T follicular helper cell (primary cell): ENCODE data around the gene CTSA.
"Not testable (repeated sequence)": the region's sequence is repeated elsewhere in the genome, so short reads cannot be mapped to it uniquely, and the experiment has no call there.

ENCODE experiments used
- DNase-seq: peaks from one replicate; pipeline ENCODE4 v3.0.0-alpha.2; 2020; ENCODE audit warnings: low read depth

The CTSA gene

DNA sequence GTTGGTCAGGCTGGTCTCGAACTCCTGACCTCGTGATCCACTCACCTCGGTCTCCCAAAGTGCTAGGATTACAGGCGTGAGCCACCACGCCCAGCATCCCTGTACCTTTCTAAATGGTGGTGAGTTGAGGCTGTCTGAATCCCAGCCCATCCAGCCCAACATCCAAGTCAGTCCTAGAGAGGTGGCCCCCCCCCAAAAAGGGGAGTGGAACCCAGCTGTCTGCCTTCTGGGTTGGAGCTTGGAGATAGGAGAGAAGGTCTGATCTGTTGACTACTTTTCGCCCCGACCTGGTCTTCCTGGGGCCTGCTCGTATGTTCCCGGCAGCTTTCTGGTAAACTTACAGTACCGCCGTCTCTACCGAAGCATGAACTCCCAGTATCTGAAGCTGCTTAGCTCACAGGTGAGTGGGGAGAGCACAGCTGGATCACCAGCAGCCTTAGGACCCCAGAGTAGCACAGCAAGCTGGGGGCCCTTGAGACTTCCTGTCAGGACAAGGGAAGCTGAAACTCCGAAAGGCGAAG is 5.6 kb downstream of the CTSA start:
- DNase-seq, result no peak

DNA sequence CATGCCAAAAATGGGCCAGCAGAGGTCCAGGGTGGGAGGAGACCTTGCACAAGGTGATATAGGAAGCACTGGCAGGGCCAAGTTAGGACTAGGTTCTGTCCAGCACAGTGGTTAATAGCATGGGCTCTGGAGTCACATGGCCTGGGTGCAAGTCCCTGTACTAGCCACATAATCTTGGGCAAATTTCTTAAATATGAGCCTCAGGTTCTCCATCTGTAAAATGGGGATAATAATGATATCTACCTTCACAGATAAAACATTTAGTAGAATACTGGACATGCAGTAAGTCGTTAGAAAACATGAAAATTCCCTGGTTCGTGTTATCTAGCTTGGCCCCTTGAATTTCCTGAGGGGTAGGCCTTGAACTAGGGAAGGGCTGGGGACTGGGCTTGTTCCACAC is 6.2 kb downstream of the CTSA start:
- DNase-seq, result no peak

DNA sequence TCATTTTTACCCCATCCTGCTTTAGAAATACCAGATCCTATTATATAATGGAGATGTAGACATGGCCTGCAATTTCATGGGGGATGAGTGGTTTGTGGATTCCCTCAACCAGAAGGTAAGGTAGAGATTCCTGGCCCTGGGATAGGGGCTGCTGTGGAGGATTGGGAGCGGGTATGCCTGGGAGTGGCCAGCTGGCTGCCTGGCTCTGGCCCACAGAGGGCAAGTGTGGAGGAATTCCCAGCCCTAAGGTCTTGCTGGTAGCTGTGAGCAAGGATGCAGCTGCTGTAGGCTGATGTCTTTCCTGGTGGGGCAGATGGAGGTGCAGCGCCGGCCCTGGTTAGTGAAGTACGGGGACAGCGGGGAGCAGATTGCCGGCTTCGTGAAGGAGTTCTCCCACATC is 6.6 kb downstream of the CTSA start:
- no peak for DNase-seq

DNA sequence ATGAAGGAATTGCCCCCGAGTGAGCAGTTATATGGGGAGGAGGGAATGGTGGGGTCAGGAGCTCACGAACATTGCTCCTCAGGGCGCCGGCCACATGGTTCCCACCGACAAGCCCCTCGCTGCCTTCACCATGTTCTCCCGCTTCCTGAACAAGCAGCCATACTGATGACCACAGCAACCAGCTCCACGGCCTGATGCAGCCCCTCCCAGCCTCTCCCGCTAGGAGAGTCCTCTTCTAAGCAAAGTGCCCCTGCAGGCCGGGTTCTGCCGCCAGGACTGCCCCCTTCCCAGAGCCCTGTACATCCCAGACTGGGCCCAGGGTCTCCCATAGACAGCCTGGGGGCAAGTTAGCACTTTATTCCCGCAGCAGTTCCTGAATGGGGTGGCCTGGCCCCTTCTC is 7.2 kb downstream of the CTSA start:
- DNase-seq, result no peak

DNA sequence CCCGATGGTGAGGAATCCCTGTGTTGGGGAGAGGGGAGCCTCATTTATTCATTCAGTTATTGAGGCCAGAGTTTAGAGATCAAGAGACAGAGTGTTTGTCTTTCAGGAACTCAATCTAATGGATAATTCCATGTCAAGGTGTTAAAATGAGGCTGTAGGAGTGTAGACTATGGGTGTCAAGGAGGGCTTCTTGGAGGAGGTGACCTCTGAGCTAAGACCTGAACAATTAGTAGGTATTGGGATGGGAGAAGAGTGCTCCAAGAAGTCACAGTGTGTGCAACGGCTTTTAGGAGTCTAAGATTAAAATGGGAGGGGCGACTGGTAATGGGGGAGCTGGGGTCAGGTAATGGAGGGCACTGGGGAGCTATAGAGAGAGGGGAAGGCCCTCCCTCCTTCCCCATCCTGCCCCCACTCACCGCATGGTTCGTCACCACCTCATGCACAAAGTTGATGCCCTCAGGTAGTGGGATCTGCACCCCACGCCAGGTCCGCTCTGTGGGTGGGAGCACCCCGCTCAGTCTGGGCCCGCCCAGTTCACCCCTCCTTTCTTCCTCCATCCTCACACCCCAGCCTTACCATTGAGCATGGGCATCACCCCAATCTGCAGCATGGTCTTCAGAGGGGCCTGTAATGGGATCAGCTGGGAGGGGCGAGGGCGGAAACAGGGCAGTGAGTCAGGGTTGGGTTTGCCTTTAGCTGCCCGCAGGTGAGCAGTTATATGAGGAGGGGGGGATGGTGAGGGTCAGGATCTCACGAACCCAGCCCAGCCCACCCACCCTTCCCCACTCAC is 8.1 kb downstream of the CTSA start:
- DNase-seq, result no peak

DNA sequence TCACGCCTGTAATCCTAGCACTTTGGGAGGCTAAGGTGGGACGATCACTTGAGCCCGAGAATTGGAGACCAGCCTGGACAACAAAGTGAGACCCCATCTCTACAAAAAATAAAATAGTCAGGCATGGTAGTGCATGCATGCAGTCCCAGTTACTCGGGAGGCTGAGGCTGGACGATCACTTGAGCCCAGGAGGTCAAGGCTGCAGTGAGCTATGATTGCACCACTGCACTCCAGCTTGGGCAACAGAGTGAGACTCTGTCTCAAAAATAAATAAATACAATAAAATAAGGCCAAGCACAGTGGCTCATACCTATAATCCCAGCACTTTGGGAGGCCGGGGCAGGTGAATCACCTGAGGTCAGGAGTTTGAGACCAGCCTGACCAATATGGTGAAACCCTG is 10.2 kb downstream of the CTSA start:
- not testable (repeated sequence) for DNase-seq

DNA sequence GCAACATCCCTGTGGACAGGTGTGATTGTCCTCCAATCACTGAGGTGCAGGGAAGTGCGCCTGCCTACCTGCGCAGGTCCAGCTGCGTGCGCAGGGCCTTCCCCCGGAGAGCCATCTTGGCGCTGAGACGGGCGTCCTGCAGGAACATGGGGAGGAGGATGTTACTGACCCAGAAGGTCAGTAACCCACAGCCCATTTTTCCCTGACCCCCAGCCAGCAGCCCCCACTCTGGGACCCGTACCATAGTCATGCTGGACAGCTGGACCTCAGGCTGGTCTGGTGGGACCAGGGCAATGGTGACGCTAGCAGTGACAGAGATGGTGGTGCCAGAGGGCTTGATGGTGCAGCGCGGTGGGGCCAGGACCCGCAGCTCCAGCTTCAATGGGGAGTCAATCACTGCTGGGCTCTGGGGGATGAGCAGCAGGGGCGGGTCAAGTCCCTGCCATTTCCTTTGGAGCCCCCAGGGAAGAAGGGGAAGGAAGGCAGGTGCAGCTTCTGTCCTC is 11.1 kb downstream of the CTSA start:
- no peak for DNase-seq

DNA sequence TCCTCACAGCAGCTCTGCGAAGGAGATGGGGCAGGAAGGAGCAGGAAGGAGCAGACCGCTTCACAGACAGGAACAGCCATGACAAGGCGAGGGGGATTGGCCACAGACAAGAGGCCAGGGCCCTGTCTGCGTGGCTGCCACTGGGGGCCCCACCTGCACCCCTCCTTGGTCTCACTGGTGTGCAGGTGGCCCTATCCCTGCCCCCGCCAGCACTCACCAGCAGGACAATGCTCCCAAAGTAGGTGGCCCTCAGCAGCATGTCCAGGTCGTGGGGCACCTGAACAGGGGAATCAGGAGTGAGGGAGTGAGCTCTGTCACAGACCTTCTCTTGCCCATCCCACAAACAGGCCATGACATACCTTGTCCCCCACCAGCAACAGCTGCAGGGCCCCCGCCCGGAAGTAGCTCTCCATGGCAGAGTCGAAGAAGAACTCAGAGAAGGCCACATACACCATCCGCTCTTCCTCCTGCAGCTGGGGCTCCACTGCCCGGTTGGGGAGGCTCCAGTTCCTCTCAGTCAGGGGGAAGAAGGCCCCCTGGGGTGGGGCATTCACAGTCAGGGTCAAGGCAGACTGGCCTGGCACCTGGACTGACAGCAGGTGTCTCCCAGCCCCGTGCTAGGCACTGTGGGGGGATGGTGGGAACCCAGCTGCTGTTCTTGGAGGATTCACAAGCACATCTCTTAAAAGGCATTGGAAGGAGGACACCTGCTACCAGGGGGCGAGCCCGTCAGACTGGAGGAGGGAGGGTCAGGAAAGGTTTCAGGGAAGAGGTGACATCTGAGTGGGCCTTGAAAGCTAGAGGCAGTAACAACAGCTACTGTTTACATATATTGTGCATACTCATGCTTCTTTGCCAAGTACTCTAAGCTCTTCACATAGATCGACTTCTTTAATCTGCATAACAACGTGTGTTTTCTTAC is 13.7 kb downstream of the CTSA start:
- no peak for DNase-seq

DNA sequence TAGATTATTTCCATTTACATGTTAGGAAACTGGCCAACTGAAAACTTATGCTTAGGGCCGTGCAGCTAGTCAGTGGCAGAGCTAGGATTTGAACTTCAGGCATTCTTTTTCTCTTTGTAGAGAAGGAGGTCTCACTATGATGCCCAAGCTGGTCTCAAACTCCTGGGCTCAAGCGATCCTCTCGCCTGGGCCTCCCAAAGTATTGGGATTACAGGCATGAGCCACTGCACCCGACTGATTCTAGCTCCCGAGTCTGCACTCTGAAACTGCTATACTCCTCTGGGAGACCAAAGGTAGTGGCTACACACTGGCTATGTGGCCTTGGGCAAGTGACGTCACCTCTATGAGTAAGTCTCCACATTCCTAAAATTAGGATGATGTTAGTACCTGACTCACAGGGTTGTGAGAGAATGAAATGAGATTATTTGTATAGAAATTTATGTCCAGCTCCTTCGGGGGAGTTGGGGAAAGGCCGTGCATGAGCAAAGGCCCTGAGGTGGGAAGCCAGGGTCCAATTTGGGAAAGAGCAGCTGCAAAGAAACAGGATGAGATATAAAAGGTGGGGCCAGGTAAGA is 14.5 kb downstream of the CTSA start:
- DNase-seq, result no peak

DNA sequence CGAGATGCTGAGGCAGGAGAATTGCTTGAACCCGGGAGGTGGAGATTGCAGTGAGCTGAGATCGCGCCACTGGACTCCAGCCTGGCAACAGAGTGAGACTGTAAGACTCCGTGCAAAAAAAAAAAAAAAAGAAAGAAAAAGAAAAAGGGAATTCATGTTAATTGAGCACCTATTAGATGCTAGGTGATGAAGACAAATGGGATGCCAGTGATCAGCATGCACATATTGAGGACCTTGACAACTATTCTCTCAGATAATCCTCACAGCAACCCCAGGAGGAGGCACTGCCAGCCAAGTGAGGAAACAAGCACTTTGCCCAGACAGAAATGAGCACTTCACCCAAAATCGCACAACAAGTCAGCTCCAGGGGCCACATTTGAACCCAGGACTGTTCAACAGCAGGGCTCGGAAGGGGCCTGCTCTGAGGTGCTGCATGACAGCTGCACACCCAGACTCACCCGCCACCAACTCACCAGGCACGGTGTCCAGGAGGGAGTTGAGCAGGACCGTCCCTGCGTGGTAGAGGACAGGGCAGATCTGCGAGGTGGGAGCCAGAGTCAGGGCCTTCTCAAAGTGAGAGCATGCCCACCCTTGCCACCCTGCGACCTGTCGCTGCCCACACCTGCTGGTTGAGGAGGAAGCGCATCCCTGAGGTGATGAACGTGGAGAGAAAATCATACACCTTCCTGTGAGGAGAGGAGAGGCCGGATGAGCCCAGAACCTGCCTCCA is 16.2 kb downstream of the CTSA start:
- DNase-seq, result no peak

DNA sequence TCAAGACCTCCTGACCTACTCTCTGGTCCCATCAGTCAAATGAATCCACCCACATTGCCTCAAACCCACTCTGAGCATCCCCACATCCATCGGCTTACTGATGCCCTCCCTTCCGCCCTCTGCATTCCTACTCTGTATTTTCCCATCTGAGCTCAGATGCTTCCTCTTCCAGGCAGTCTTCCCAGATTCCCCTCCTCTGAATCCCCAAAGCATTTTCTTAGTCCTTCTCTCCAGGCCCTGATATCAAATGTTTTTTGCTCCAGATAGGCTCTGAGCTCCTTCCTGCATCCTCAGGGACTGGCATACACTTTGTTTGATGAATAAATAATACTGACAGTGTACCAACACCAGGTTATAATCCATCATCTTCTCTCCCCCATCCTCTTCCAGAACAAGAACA is 16.9 kb downstream of the CTSA start:
- no peak for DNase-seq

DNA sequence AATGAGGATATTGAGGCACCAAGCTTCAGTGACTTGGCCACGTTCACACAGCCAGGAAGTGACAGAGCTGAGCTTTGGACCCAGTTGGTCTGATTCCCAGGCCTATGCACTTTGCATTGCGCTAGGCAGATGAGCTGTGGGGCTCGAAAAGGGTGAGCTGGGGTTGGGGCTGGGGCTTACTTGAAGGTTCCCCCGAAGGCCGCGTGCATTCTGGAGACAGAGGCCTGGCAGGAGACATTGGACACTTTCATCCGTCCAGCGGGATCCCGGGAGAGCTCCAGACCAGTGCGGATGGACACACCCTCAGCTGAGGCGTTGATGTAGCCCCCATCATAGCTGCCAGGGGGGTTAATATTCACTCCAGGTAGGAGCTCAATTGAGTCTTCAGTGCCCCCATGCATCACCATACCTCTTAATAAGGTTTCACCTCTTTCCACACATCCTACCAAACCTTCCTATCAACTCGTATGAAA is 18.2 kb downstream of the CTSA start:
- no peak for DNase-seq

DNA sequence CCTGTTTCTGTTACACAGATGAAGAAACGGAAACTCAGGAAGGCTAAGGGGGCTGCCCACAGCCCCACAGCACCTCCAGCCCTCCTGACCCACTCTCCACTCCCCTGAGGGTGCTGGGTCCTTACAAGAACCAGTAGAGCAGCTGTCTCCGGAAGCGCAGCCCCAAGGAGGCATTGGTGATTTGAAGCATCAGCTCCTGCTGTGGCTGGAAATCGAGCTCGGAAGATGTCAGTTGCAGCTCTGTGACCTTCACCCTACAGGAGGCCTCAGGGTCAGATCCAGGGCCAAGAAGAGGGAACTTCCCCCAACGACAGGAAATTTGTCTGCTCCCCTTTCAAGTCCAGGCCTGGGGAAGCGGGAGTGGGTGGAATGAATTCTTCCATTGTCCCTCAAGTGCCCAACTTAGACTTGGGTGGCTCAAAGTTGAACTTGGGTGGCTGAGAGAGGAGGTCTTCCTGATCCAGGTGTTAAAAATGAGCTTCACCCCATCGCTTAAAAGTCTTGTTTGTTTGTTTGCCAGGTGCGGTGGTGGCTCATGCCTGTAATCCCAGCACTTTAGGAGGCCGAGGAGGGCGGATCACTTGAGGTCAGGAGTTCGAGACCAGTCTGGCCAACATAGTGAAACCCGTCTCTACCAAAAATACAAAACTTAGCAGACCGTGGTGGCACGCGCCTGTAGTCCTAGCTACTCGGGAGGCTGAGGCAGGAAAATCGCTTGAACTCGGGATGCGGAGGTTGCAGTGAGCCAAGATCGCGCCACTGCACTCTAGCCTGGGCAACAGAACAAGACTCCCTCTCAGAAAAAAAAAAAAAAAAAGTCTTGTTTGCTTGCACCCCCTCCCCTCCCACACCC is 18.9 kb downstream of the CTSA start:
- no peak for DNase-seq

DNA sequence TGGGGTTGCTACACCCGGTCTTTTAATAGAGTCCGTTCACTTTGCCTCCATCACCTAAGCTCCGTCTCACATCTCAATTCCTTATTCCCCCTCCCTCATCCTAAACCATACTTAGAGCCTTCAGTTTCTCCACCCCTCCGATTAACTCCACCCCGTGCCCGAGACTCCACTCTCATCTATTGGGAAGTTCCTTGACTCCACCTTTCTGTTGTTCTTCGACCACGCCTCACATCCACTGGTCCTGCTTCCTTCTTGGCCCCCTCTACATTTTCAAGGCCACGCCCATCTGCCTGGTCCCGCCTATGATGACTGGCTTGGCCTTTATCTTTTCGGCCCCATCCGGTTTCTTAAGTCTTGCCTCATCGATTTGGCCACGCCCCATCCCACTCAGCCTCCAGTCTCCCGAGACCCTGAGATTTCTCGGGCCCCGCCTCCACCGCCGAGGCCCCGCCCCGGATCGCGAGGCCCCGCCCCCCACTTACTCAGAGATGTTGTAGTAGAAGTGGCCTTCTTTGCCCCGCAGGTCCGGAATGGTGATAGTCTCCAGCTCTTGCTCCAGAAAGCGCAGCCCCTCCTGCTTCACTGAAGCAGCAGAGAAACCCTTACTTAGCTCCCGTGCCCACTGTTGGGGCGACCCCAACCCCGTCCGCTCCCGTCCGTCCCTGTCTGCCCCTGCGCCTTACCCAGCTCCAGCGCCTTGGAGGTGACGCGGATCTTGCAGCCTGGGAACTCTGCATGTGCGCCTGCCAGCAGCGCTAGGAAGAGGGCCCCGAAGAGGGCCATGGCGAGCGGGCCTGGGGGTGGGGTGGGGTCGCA is 19.7 kb downstream of the CTSA start:
- peak; percentile 69 for DNase-seq

DNA sequence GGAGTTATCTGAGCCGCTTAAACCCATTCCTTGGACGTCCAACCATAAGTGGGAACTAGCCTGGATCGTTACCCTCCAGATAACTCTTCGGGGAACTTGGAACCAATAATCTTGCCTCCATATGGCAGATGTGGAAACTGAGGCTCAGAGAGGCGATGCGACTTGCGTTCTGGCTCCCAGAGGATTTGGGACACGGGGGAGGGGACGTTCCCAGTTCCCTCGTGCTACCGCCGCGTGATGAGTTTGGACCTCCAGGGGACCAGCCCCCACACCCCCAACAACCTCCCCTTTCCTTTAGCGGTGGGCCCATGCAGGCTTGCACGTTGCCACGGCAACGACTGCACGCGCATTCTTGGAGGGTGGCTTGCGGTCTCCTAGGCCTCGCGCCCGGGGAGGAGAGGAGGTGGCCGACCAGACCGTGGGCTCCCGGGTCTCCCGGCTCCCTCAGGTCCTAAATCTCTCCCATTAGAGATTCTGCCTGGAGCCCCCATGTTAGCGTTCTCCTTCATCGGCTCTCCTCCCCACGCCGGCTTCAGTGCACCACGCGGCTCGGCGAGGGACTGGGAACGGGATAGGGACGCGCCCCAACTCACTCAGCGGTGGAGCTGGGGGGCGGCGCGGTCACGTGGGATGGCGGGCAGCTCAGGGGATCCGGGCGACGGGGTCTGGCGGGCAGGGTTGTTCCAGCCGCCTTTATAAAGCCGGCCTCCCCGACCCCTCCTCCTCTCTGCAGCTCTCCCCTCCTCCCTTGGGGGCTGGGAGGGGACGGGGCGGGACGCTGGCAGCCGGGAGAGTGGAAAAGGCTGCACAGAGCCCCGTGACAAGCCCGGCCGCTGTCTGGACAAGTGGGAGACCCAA is 20.6 kb downstream of the CTSA start, which contains the start of gene PLTP:
Gene PLTP, minus strand, starts transcription at position 670 of the 858 bp plus-strand sequence. CDS start 703 bp downstream, outside the sequence.
- no peak for DNase-seq

DNA sequence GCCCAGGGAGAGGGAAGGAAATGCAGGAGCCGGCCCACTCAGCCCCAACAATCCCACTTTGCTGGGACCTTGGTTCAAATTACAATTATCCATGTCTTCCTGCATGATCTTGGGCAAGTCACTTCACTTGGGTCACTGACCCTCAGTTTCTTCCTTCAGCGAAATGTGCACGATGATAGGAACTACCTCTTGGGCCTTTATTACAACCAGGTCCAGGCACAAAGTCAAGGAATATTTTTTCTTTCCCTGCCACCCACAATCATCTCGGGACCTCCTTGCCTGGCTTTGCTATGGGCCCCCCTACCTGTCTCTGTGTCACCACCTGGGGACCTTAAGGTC is 21.2 kb downstream of the CTSA start:
- DNase-seq, result no peak

DNA sequence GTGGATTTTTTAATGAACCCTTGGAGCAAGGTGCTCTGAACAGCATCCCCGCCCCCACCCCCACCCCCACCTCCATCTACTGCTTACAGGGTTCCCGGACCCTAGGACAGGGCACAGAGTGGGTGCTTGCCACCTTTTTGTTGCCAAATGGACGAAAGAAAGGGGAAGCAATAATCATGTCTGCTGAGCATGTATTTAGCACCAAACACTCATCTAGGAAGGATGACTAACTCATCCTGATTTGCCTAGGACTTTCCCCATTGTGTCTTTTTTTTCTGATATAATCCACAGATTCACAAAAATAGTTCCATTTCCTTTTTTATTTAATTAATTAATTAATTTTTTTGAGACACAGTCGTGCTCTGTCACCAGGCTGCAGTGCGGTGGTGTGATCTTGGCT is 22.0 kb downstream of the CTSA start:
- DNase-seq, result no peak

DNA sequence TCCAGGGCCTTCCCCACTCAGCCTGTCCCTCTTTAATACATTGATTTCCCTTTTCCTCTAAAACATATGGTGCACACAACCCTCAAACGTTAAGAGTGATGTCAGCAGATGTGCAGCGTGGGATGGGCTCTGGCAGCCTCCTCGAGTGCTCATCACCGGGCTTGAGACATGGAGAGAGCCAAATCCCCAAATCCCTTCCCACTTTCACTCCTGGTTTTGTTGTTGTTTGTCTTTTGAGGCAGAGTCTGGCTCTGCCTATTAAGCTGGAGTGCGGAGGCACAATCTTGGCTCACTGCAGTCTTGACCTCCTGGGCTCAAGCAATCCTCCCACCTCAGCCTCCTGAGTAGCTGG is 26.6 kb downstream of the CTSA start:
- no peak for DNase-seq
